Measurements from ENCODE around the gene SMIM10L2A. TPM values are rescaled to one million over a fixed set of nuclear protein-coding genes. Genes with fewer than 3 reads are reported as not detected.
"Not testable (repeated sequence)": the region's sequence is repeated elsewhere in the genome, so short reads cannot be mapped to it uniquely, and the experiment has no call there.

Gene SMIM10L2A
- total RNA-seq, 4 donors from 2014 or later: 0.83 to 1.6 (median 1.2) TPM

DNA sequence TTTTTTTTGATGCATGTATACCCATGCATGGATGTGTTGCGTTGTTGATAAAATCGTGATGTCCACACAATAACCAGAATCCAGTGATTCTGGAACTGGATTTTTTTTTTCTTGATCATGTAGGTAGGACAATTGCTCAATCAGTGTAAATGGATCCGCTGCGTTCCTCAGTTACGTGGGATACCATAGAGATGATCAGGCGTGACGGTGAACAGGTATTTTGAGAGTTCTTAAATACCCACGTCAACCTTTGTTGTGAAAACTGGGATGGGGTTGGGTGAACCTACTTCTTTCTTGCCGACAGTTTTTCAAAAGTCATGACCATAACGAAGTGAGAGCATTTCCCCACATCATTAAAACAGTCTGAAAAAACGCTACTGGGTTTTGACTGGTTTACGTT is 913 bp upstream of the SMIM10L2A start:
- no peaks in the 10 kb centered on the region for H3K9me3 ChIP-seq
- no peaks in the 10 kb centered on the region for H3K36me3 ChIP-seq
- DNase-seq (ENCODE audit: extremely low spot score): no peak
- H3K4me1 ChIP-seq: peaks cover 0 to 10% (median 8%) of the 10 kb centered on the region in 4 donors
- no peak overlapping the region for H3K4me3 ChIP-seq
- peaks cover 0 to 2% (median 0%) of the 10 kb centered on the region in 4 donors for H3K27me3 ChIP-seq
- no peak for TF ChIP-seq EP300 (IDR thresholded peaks at IDR 0.05)
- no peak for TF ChIP-seq POLR2AphosphoS5 (IDR thresholded peaks at IDR 0.05)
- TF ChIP-seq POLR2A (IDR thresholded peaks at IDR 0.05; ENCODE audit: low read depth): no peak
- TF ChIP-seq, protein P1, sequence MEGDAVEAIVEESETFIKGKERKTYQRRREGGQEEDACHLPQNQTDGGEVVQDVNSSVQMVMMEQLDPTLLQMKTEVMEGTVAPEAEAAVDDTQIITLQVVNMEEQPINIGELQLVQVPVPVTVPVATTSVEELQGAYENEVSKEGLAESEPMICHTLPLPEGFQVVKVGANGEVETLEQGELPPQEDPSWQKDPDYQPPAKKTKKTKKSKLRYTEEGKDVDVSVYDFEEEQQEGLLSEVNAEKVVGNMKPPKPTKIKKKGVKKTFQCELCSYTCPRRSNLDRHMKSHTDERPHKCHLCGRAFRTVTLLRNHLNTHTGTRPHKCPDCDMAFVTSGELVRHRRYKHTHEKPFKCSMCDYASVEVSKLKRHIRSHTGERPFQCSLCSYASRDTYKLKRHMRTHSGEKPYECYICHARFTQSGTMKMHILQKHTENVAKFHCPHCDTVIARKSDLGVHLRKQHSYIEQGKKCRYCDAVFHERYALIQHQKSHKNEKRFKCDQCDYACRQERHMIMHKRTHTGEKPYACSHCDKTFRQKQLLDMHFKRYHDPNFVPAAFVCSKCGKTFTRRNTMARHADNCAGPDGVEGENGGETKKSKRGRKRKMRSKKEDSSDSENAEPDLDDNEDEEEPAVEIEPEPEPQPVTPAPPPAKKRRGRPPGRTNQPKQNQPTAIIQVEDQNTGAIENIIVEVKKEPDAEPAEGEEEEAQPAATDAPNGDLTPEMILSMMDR (IDR thresholded peaks at IDR 0.05): no peak
- no peak overlapping the region for H3K27ac ChIP-seq (replicated peaks in 1 of 4)
- WGBS: 86% methylated on average over 12 of the region's 12 CpGs
- intact Hi-C loops (cut with DNase I): no loop called here

DNA sequence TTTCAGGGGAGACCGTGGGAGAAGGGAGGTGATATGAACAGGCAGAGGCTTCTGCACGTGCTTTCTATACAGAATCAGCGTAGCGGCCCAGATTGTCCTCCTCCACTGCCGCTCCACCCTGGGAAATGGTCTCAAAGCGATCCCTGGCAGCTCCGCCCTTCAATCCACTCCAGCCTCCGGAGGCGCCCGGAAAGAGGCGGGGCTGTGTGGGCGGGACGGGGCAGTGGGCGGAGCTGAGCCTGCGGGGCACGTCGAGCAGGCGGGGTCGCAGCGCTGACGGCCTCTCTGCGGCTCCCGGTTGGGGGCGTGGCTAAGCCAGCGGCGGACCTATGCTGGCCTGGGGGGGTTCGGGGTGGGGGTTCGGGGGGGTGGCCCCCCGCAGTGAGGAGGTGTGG is 210 bp upstream of the SMIM10L2A start:
- peak; percentile 93 for DNase-seq (ENCODE audit: extremely low spot score)
- Histone ChIP-seq H3K27ac (replicated peaks in 1 of 4) (peak overlapping the region in 1 of 4 donors; percentile 14), H3K9me3 (no peaks in the 10 kb centered on the region), H3K4me1 (peaks cover 0 to 10% (median 8%) of the 10 kb centered on the region in 4 donors), H3K4me3 (peak overlapping the region; percentile 56 to 71 (median 59)), H3K36me3 (no peaks in the 10 kb centered on the region), H3K27me3 (peaks cover 0 to 3% (median 0%) of the 10 kb centered on the region in 4 donors)
- 30% methylated on average over 7 of the region's 29 CpGs for WGBS
- intact Hi-C loops (cut with DNase I): no loop called here
- TF ChIP-seq POLR2AphosphoS5 (IDR thresholded peaks at IDR 0.05): peak; percentile 30 to 52
- TF ChIP-seq, protein P1 (IDR thresholded peaks at IDR 0.05): no peak

DNA sequence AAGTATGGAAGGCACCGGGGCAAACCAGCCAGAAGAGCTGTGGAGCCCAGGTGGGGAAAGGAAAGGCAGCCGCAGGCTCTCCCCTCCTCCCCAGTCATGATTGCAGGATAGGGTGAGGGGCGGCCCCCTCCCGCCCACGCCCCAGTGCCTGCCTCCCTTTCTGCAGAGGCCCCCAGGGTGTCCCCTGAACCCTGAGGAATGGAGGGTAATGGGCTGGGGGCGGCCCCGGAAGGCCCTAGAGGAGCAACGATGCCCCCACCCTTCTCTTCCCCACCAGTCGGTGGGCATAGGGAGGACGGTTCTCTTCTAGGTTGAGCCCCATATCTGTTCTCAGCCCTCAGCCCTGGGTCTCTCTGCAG is 1.0 kb downstream of the SMIM10L2A start:
- DNase-seq (ENCODE audit: extremely low spot score); H3K27ac ChIP-seq (replicated peaks in 1 of 4); H3K27me3 ChIP-seq; H3K36me3 ChIP-seq; intact Hi-C loops (cut with DNase I); H3K4me1 ChIP-seq; H3K9me3 ChIP-seq: not testable (repeated sequence)
- peak overlapping the region in 3 of 4 donors; percentile 56 to 71 (median 61) for H3K4me3 ChIP-seq
- 80% methylated on average over 10 of the region's 10 CpGs for WGBS

DNA sequence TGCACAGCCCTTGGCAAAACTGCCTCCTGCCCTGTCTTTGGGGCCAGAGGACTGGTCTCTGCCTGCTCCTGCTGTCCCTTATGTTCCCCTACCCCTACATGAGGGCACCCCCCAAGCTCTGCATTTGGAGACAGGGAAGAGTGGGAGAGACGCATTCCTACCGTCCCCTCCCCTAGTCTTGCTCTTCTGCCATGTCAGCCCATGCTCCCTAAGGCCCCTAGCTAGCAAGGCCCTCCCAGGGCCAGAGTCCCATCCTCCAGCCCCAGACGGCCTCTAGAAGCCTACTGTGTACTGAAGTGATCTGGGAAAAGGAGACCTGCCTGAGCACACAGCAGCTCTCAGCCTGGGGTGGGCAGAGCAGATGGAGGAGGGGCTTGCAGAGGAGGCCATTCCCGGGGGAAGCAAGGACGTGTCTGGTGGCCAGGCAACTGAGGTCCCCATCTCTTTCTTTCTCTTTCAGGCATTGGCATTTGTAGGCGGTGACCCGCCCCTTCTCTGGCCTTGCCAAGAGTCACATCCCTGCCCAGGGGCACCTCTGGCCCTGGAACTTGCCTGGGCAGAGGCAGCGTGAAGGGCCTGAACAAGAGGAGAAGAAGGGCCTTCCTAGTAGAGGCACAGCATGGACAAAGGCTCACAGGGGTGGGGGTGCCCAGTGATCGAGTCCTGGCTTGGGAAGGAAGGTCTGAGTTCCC is 1.6 kb downstream of the SMIM10L2A start:
- H3K4me1 ChIP-seq; H3K27me3 ChIP-seq; H3K9me3 ChIP-seq; intact Hi-C loops (cut with DNase I); DNase-seq (ENCODE audit: extremely low spot score); H3K4me3 ChIP-seq; H3K36me3 ChIP-seq; H3K27ac ChIP-seq (replicated peaks in 1 of 4): not testable (repeated sequence)
- 61% methylated on average over 6 of the region's 9 CpGs for WGBS

DNA sequence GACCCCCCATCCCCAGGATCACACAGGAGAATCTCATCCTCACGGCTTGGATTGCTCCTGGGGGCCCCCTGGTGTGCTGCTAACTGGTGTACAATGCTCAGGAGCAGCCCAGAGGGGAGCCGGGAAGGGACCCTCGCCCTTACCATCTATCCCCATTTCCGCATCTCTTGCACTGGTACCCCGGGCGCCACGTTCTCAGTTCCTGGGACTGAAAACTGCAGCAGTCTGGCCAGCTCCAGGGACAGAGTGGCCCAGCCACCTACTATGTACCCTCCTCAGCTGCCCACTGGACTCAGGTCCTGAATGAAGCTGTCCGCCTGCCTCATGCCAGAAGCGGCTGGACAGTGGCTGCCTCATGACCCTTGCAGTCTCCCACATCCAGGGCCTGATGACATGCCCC is 2.7 kb downstream of the SMIM10L2A start:
- intact Hi-C loops (cut with DNase I): no loop called here
- no peaks in the 10 kb centered on the region for H3K36me3 ChIP-seq
- peaks cover 0 to 3% (median 0%) of the 10 kb centered on the region in 4 donors for H3K27me3 ChIP-seq
- no peak for DNase-seq (ENCODE audit: extremely low spot score)
- H3K4me3 ChIP-seq: no peak overlapping the region
- peaks cover 0 to 10% (median 8%) of the 10 kb centered on the region in 4 donors for H3K4me1 ChIP-seq
- 50% methylated on average over 2 of the region's 9 CpGs for WGBS
- H3K9me3 ChIP-seq: no peaks in the 10 kb centered on the region
- TF ChIP-seq, protein P1 (IDR thresholded peaks at IDR 0.05): no peak
- TF ChIP-seq POLR2AphosphoS5 (IDR thresholded peaks at IDR 0.05): no peak
- H3K27ac ChIP-seq (replicated peaks in 1 of 4): no peak overlapping the region

Measured in esophagus muscularis mucosa (tissue), 4 donors.